Measurements from ENCODE around the gene PDGFRB.

Gene PDGFRB

DNA sequence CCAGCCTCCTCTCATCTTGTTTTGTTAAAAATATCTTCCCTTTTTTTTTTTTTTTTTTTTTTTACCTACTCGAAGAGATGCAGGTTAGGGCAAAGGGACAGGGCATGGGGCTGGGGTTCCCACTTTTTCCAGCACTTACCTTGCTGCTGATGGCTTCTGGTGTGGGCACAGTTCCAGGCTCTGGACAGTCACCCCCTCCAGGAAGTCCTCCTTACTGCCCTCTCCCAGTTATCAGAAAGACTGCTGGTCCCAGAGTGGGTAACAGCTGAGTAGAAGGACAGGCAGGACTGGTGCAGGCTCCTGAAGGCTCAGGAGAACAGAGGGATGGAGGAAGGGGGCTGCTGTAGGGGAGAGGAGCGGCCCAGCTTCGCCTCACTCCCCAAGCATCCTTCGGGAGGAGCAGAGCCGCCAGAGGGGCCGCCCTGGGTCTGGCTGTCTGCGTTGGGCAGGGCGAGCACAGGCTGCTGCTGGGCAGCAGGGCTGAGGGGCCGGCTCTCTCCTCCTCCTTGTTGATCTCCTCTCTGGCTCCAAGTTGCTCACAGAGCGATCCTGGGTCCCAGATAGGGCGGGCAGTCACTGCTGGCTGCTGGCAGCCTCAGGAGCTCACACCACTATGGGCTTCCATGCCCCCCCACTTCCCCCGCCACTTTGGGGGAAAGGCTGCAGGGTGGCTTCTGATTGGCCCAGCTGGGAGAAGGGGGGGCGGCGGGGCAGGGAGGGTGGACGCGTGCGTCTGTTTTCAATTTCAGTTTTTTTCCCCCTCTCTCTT lies at the start of gene PDGFRB:
Gene PDGFRB (minus strand): TSS at position 588 of the 769 bp plus-strand sequence. CDS start 18,798 bp downstream, outside the sequence.
- DNase-seq: peak; percentile 49

- DNase-seq: no peak
These were observed 48.9 kb upstream of the PDGFRB start for GRCh38 chr5:150204590-150204960.

- DNase-seq: no peak
These were observed 48.4 kb upstream of the PDGFRB start for GRCh38 chr5:150203832-150204589.

DNA sequence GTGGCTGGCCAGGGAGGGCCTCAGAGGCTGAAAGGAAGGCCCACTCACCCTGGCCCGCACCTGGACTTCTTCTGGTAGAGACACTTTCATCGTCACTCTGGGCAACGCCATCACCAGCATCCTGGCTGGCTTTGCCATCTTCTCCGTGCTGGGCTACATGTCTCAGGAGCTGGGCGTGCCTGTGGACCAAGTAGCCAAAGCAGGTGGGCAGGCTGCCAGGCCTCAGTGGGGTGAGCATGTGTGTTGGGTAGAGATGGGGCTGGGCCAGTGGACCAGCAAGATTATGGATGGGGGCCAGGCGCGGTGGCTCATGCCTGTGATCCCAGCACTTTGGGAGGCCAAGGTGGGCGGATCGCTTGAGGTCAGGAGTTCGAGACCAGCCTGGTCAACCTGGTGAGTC lies 46.9 kb upstream of the PDGFRB start:
- no peak for DNase-seq

DNA sequence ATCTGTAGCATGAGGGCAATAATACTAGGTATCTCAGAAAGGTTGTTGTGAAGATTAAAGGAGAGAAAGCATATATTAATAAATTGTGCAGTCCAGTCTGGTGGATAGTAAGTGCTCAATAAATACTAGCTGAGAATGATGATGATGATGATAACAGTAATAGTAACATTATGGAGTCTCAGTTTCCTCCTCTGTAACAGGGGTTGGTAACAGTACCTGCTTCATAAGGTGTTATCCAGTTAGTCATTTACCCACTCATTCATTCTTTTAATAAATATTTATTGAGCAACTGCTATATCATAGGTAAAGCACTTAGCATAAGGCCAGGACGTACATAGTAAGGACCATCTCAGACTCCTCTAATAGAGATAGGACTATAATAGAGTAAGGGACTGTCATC lies 41.8 kb upstream of the PDGFRB start:
- no peak for DNase-seq

GRCh38 chr5:150196986-150197385 lies 41.3 kb upstream of the PDGFRB start:
- DNase-seq: no peak

DNA sequence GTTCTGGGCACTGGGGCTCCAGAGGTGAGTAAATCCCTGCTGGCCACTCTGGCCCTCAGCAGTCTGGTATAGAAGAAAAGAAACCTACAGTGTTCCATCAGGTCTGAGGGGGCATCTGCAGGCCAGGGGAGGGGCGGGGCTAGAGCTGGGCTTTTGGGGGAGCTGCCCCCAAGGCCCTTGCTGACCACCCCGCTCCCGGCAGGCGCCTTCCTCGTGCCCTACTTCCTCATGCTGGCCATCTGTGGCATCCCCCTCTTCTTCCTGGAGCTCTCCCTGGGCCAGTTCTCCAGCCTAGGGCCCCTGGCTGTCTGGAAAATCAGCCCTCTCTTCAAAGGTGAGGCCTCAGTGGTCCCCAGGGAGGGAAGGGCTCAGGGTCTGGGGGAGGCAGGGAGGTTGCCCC lies 40.9 kb upstream of the PDGFRB start:
- DNase-seq: no peak

DNA sequence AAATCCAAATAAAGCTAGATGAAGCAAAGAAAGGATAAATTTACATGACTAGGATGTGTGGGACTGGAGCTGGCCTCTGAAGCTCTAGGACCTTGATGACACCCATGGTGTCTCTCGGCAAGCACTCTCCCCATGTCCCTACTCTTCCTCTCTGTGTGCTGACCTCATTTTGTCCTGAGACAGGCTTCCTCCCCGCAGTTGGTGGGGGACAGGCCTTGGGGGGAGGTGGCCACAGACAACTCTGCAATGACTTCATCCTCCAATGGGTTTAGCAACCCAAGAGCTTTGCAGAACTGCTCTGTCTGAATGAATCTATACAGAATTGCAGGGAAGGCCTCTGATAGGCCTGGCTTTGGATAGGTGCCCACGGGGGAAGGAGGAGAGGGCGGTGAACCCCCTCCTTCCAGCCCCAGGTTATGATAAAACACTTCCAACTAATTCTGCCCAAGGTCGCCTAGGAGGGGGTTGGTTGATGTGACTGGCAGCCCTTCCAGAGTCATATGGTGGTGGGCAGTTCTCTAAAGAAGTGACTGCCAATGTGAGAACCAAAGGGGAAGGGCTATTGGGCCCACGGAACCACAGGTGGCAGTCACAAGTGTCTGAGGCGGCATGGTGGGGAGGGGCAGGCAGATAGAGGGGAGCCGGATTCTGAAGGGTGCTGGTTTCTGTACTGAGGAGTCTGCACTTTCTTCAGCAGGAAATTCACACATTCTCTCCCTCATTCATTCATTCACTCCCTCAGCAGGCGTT lies 40.3 kb upstream of the PDGFRB start:
- no peak for DNase-seq

DNA sequence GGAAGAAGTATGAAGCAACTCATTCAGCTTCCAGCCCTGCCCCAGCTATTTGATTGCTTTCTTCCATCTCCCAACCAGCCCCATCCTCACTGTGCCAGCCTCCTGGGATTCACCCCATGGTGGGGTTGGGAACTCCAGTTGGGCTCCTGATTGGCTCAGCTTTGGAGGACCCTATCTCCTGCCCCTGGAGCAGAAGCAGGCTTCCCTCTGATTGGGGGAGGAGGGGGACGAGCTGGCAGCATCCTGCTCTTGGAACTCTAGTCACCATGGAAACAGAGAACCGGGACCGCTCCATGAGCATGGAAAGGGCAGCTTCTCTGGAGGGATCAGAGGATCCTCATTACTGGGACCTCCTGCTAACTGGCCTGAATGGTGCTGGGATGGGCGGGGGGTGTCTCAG lies 36.8 kb upstream of the PDGFRB start:
- no peak for DNase-seq

DNA sequence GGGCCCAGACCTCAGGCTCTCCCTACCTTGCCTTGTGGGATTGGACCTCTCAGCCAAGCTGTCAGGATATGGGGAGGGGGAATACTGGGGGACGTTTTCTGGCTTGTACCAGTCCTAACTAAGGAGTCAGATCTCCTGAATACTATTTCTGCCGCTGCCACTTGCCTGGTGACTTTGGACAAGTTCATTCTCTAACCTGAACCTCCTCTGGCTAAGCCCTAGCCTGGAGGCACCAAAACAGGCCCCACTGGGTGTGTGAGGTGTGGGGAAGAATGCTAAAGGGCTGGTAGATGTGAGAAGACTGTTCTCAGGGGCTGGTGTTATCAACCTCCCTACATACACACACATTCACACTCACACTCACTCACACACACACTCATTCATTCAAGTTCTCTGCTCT lies 35.3 kb upstream of the PDGFRB start:
- no peak for DNase-seq

- DNase-seq: no peak
These were observed 34.9 kb upstream of the PDGFRB start for GRCh38 chr5:150190503-150190979.

DNA sequence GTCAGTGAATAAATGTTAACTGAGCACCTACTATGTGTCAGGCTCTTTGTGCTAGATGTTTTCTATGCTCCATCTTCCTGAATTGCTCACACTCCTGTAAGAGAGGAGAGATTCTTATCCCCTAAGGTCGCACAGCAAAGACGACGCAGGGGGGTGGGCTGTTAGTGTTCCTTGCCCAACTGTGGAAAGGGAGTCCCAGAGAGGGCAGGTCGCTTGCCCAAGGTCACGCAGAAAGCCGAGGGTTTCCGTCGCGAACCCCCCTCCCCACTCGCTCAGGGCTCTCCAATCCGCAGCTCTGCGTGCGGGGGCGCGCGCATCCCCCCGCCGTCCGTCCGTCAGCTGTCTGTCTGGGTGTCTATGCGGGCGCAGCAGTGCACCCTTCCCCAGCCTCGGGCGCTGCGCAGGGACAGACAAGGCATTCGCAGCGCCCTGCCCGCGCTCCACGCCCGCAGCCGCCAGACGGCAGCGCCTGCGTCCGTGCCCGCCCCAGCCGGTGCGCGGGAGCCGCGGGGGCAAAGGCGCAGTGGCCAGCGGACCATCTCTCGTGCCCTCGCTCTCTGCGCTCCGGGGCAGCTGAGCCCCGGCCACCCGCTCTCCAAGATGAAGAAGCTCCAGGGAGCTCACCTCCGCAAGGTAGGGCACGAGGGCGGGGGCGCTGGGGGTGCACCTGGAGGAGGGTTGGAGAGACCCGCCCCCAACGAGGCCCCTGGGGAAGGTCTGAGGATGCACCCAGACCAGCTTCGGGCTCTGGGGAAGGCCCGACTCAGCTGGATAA lies 34.3 kb upstream of the PDGFRB start, which contains the start of gene SLC6A7:
Gene SLC6A7 (plus strand): TSS at position 335 of the 775 bp plus-strand sequence. CDS start 266 bp downstream, at position 601.
- DNase-seq: no peak

- DNase-seq: no peak
These were observed 33.7 kb upstream of the PDGFRB start for GRCh38 chr5:150189326-150189725.

DNA sequence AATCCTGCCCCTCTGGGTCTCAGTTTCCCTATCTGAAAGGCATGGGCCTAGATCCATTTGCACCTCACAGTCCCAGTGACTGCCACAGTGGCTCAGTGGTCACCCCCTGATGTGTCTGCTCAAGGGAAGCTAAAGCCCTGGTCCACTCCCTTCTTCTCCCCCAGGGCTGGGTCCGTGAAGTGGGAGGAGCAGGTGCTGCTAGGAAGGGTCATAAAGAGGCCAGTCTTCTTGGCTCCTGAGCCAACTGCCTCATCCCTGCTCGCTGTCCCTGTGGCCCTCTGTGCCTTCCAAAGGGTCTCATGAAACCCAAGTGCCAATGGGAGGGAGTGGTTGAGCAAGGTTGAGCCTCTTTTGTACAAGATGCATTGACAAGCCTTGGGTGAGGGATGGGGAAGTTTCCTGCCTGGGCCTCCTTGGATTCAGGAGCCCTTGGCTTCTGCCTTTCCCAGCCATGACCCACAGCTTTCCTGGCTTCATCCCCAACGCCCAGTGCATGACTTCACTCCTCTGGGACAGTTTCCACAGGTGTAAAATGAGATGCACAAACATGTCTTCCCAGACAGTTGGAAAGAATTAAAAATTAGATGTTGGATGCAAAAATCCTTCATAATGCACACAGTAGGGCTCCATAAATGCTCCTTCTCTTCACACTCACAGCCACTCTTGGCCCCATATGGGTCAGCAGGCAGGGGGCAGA lies 32.6 kb upstream of the PDGFRB start:
- no peak for DNase-seq

DNA sequence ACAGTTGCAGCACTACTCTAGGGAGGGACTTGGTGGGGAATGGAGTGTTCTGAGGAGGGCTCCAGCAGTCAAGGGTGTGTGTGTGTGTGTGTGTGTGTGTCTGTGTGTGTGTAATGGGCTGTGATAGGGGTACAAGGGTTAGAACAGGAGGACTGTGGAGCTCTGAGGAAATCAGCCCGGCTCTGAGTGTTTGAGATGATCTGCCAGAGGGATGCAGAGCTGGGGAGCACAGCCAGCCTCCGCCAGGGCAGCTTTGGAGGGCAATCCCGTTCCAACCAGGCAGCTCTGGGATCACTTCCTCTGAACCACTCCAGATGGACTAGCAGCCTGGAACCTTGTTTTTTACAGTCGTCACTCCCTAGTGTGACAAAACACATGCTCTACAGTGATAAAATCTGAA lies 31.3 kb upstream of the PDGFRB start:
- no peak for DNase-seq

DNA sequence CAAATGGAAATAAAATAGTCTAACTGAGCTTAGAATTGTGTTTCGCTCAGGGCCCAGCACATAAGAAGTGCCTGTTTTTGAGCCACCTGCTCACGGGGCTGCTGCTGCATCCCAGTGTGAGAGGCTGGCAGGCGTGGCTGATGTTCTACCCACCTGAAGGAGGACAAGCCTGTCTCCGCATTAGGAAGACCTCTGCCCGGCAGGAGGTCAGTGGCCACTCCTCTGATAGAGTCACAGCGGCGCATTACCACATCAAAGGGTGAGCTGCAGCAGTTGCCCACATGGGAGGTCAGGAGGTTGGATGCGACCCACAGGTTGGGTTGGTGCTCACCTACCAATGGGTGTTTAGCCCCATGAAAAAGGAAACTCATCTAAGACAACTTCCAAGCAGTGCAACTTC lies 30.5 kb upstream of the PDGFRB start:
- DNase-seq: no peak

DNA sequence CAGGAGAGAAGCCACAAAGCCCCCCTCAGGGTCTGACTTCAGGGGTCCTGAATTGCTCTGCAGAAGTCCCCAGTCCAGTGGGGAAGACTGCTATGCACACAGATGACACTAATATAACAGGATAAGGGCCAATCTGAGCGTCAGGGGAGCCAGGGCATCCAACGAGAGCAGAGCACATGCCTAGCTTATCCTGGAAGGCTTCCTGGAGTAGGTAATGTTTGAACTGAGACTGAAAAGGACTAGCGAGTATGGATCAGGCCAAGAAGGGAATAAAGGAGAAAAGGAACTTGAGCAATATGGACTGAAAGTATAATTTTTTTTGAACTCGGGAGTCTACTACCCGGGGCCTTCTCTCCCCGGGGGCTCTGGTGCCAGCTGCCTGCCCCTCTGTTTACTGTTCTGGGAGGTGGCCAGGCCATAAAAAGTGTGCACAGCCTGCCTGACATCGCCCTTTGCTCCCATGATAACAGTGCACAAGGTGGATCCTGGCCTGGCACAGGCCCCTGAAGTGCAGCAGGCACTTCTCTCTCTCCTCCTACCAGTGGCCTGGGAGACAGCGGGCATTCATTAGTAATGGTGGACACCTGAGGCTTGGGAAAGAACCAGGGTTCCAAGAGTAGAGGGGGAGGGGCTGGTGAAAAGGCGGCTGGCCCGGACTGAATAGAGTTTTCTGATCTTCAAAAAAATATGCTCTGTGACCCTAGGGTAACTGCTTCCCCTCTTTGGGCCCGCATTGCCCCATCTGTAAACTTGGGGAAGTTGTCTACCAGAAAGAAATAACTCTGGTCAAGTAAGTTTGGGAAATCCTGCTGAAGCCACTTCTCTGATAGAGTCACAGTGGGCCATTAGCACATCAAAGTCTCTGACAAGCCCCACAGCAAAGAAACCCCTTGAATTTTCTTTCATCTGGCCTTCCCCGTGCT lies 29.6 kb upstream of the PDGFRB start:
- DNase-seq: no peak

GRCh38 chr5:150184006-150184405 lies 28.4 kb upstream of the PDGFRB start:
- no peak for DNase-seq

- no peak for DNase-seq
These were observed 27.8 kb upstream of the PDGFRB start for GRCh38 chr5:150183436-150183835.

DNA sequence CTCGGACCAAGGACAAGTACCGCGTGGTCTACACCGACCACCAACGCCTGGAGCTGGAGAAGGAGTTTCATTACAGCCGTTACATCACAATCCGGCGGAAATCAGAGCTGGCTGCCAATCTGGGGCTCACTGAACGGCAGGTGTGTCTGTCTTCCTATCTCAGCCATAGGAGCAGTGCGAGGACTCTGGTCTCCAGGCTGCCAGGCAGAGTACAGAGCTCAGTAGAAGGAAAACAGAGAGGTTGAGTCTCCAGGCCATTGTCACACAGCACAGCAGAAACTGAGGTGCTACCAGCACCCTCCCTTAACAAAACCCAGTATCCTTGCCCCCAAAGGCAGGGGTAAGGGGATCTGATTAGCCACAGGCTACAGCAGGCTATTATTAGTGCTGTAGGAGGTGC lies 27.1 kb upstream of the PDGFRB start:
- no peak for DNase-seq

All from activated T-cell treated with anti-CD3 and anti-CD28 coated beads, Interleukin-2, amount 50 U/mL, for 1 hour (primary cell).